AG09319 (cell line): Measurements from ENCODE around the gene IFIT1B.
A peak's percentile ranks its signal among the peaks of the same experiment; 100 is the strongest.
"Not testable (repeated sequence)": the region's sequence is repeated elsewhere in the genome, so short reads cannot be mapped to it uniquely, and the experiment has no call there.

Experiments
- DNase-seq: peaks from one replicate; pipeline ENCODE4 v3.0.0-alpha.2; 2010; ENCODE audit warnings: low read depth; ENCODE audit errors: extremely low read depth
- CTCF ChIP-seq: IDR thresholded peaks from 2 replicates; pipeline ENCODE4 v1.5.1; 2011; ENCODE audit warnings: low read depth, mild to moderate bottlenecking, inconsistent platforms, low read length, moderate library complexity

IFIT1B gene

GRCh38 chr10:89389254-89389653 is 11.4 kb downstream of the IFIT1B start:
- peak; percentile 43 for TF ChIP-seq CTCF

GRCh38 chr10:89390476-89391225 is 12.8 kb downstream of the IFIT1B start:
- no peak for TF ChIP-seq CTCF
- no peak for DNase-seq

More at GRCh38 chr10:89389254-89389653, 11.4 kb downstream of the IFIT1B start:
- DNase-seq: no peak

DNA sequence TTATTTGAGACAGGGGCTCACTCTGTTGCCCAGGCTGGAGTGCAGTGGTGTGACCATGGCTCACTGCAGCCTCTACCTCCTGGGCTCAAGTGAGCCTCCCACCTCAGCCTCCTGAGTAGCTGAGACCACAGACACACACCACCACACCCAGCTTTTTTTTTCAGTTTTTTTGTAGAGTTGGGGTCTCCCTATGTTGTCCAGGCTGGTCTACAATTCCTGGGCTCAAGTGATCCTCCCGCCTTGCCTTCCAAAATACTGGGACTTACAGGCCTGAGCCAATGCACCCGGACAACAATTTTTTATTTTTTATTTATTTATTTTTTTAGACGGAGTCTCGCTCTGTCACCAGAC is 13.3 kb downstream of the IFIT1B start:
- DNase-seq: not testable (repeated sequence)

GRCh38 chr10:89391907-89392756 is 14.3 kb downstream of the IFIT1B start, which contains the start of gene IFIT1:
Gene IFIT1 (plus strand): TSS chr10:89392623. CDS start chr10:89392713, 90 bp downstream.
- peak; percentile 85 for DNase-seq
- TF ChIP-seq CTCF: no peak

GRCh38 chr10:89392974-89393373 is 15.1 kb downstream of the IFIT1B start:
- no peak for TF ChIP-seq CTCF
- peak; percentile 79 for DNase-seq

- no peak for TF ChIP-seq CTCF
- no peak for DNase-seq
Measured at GRCh38 chr10:89393898-89394297, 16.0 kb downstream of the IFIT1B start.

DNA sequence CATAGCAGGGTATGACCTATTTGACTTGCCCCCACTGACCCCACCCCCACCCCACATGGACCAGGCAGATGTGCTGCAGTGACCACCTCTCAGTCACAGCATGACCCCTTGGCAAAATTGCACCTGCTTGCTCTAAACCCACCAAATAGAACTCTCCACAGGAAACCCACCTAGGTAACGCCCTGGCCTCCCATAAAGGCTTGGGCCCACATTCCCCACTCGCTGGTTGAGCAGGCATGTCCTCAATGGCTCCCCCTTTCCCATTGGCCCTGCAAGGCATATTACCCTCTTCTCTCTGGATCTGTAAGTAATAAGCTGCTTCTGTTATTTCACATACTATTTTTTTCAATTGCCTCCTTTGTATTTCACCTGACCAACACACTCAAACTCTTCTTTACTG is 17.3 kb downstream of the IFIT1B start:
- TF ChIP-seq CTCF: no peak

More for the DNA sequence above, 17.3 kb downstream of the IFIT1B start:
- DNase-seq: no peak
